OCI-LY1 (cell line): Measurements from ENCODE around the gene SYCE3.
"Not testable (repeated sequence)": the region's sequence is repeated elsewhere in the genome, so short reads cannot be mapped to it uniquely, and the experiment has no call there.

Source experiments
- H2AFZ ChIP-seq: fragments of 200-600 bp; sonication (generic), shearing (Covaris generic); 2 replicates; pipeline ENCODE4 v1.6.0; 2014; ENCODE audit warnings: antibody characterized with exemption, mild to moderate bottlenecking, low read length
- H3F3A ChIP-seq: fragments of 200-600 bp; sonication (generic), shearing (Covaris generic); 2 replicates; pipeline ENCODE4 v1.6.0; 2014; ENCODE audit warnings: mild to moderate bottlenecking, antibody characterized with exemption, low read length, moderate library complexity; ENCODE audit not compliant: insufficient read depth
- H3K27ac ChIP-seq: fragments of 200-600 bp; sonication (generic); 2 replicates; pipeline ENCODE4 v1.5.1; 2014; ENCODE audit warnings: low read length, mixed run types, mild to moderate bottlenecking, low read depth; ENCODE audit not compliant: poor library complexity, severe bottlenecking
- H3K27me3 ChIP-seq: fragments of 200-600 bp; sonication (generic); 2 replicates; pipeline ENCODE4 v1.6.0; 2014; ENCODE audit warnings: antibody characterized with exemption, mild to moderate bottlenecking, low read length, moderate library complexity; ENCODE audit not compliant: insufficient read depth
- H3K36me3 ChIP-seq: fragments of 200-600 bp; sonication (generic); 2 replicates; pipeline ENCODE4 v1.6.1; 2014; ENCODE audit warnings: mild to moderate bottlenecking, antibody characterized with exemption, low read length, moderate library complexity, mixed read lengths; ENCODE audit not compliant: insufficient read depth
- H3K4me1 ChIP-seq: fragments of 200-600 bp; sonication (generic); 2 replicates; pipeline ENCODE4 v1.5.1; 2014; ENCODE audit warnings: mild to moderate bottlenecking, low read length, moderate library complexity; ENCODE audit not compliant: insufficient read depth, severe bottlenecking
- H3K4me2 ChIP-seq: fragments of 200-600 bp; sonication (generic), shearing (Covaris generic); 2 replicates; pipeline ENCODE4 v1.6.1; 2014; ENCODE audit warnings: low read length
- H3K4me3 ChIP-seq: fragments of 200-600 bp; sonication (generic); 2 replicates; pipeline ENCODE4 v1.5.1; 2014; ENCODE audit warnings: low read length, low read depth, mild to moderate bottlenecking, mixed read lengths; ENCODE audit not compliant: poor library complexity, severe bottlenecking
- H3K79me2 ChIP-seq: fragments of 200-600 bp; shearing (Covaris generic); 2 replicates; pipeline ENCODE4 v1.6.1; 2016; ENCODE audit warnings: mixed run types, low read length, mixed read lengths; ENCODE audit not compliant: insufficient read depth
- H3K9ac ChIP-seq: fragments of 200-600 bp; sonication (generic), shearing (Covaris generic); 2 replicates; pipeline ENCODE4 v1.6.1; 2014; ENCODE audit warnings: mild to moderate bottlenecking, low read length, mixed read lengths
- H3K9me2 ChIP-seq: fragments of 200-600 bp; sonication (generic), shearing (Covaris generic); 2 replicates; pipeline ENCODE4 v1.6.1; 2014; ENCODE audit warnings: low read depth, mild to moderate bottlenecking, low read length, mixed read lengths
- H3K9me3 ChIP-seq: fragments of 200-600 bp; shearing (Covaris generic); 2 replicates; pipeline ENCODE4 v1.6.1; 2014; ENCODE audit warnings: low read length, mixed read lengths
- H4K20me1 ChIP-seq: fragments of 200-600 bp; sonication (generic), shearing (Covaris generic); 2 replicates; pipeline ENCODE4 v1.6.0; 2016; ENCODE audit warnings: mild to moderate bottlenecking, low read length; ENCODE audit not compliant: insufficient read depth
- EZH2 ChIP-seq: fragments of 200-600 bp; sonication (generic), shearing (Covaris generic); IDR thresholded peaks from 2 replicates; pipeline ENCODE4 v1.8.0; 2017; ENCODE audit warnings: borderline replicate concordance, mixed run types, mild to moderate bottlenecking, antibody characterized with exemption, low read length, moderate library complexity, mixed read lengths
- TF ChIP-seq, protein P1 (sequence below): fragments of 200-600 bp; sonication (generic), shearing (Covaris generic); IDR thresholded peaks from 2 replicates; pipeline ENCODE4 v1.5.1; 2017; ENCODE audit warnings: mild to moderate bottlenecking, antibody characterized with exemption, low read length, moderate library complexity, mixed read lengths

The SYCE3 gene

DNA sequence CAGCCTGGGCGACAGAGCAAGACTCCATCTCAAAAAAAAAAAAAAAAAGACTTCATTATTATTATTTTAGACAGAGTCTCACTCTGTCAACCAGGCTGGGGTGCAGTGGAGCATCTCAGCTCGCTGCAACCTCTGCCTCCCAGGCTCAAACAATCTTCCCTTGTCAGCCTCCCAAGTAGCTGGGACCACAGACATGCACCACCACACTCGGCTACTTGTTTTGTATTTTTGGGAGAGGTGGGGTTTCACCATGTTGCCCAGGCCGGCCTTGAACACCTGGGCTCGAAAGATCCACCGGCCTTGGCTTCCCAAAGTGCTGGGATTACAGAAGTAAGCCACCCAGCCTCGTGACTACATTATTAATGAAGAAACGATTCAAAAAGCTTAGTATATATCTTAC lies 27.6 kb downstream of the SYCE3 start:
- H3K4me2 ChIP-seq = peak overlapping the region; percentile 45; the same call in 1 of the 2 replicates
- H3K9me2 ChIP-seq = no peaks in the 10 kb centered on the region
- H3K79me2 ChIP-seq = no peaks in the 10 kb centered on the region
- H3K4me3 ChIP-seq = no peak overlapping the region
- no peaks in the 10 kb centered on the region for H3K27me3 ChIP-seq
- H4K20me1 ChIP-seq = no peaks in the 10 kb centered on the region
- H3K9ac ChIP-seq = no peak overlapping the region
- peaks cover 6% of the 10 kb centered on the region; the same call in 1 of the 2 replicates for H3F3A ChIP-seq
- H3K9me3 ChIP-seq = no peaks in the 10 kb centered on the region
- H3K36me3 ChIP-seq = no peaks in the 10 kb centered on the region
- TF ChIP-seq EZH2 = no peak
- TF ChIP-seq, protein P1, sequence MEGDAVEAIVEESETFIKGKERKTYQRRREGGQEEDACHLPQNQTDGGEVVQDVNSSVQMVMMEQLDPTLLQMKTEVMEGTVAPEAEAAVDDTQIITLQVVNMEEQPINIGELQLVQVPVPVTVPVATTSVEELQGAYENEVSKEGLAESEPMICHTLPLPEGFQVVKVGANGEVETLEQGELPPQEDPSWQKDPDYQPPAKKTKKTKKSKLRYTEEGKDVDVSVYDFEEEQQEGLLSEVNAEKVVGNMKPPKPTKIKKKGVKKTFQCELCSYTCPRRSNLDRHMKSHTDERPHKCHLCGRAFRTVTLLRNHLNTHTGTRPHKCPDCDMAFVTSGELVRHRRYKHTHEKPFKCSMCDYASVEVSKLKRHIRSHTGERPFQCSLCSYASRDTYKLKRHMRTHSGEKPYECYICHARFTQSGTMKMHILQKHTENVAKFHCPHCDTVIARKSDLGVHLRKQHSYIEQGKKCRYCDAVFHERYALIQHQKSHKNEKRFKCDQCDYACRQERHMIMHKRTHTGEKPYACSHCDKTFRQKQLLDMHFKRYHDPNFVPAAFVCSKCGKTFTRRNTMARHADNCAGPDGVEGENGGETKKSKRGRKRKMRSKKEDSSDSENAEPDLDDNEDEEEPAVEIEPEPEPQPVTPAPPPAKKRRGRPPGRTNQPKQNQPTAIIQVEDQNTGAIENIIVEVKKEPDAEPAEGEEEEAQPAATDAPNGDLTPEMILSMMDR = no peak
- peak overlapping the region; percentile 85 for H3K27ac ChIP-seq
- H3K4me1 ChIP-seq = peaks cover 64% of the 10 kb centered on the region
- H2AFZ ChIP-seq = no peak overlapping the region

DNA sequence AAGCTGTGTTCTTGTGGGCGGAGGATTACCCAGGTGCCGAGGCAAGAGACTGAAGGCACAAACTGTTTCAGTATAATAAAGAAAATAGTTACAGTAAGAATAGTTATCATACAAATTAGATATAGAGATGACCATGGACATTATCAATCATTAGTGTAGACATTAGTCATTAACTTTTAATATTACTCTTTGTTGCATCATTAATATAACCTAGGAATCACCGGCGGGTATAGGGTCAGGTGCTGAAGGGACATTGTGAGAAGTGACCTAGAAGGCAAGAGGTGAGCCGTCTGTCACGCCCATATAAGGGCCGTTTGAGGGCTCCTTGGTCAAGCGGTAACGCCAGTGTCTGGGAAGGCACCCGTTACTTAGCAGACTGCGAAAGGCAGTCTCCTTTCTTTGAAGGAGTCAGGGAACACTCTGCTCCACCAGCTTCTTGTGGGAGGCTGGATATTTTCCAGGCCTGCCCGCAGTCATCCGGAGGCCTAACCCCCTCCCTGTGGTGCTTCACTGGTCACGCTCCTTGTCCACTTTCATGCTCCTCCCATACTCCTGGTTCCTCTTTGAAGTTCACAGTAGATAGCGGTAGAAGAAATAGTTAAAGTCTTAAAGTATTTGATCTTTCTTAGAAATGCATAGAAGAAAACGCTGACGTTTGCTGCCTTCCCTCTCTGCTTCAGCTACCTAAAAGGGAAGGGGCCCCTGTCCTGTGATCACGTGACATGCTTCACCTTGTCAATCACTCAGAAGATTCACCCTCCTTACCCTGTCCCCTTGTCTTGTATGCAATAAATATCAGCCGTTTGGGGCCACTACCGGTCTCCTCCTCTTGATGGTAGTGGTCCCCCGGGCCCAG lies 28.6 kb downstream of the SYCE3 start:
- not testable (repeated sequence) for H3K79me2 ChIP-seq, H2AFZ ChIP-seq, H3K9me3 ChIP-seq, H4K20me1 ChIP-seq, H3K27me3 ChIP-seq, H3K36me3 ChIP-seq, H3F3A ChIP-seq, H3K9me2 ChIP-seq
- peaks cover 61% of the 10 kb centered on the region for H3K4me1 ChIP-seq
- H3K9ac ChIP-seq = peak overlapping the region; percentile 41; the same call in 1 of the 2 replicates
- H3K4me3 ChIP-seq = peak overlapping the region; percentile 8
- H3K4me2 ChIP-seq = peak overlapping the region; percentile 43
- peak overlapping the region; percentile 85 for H3K27ac ChIP-seq

DNA sequence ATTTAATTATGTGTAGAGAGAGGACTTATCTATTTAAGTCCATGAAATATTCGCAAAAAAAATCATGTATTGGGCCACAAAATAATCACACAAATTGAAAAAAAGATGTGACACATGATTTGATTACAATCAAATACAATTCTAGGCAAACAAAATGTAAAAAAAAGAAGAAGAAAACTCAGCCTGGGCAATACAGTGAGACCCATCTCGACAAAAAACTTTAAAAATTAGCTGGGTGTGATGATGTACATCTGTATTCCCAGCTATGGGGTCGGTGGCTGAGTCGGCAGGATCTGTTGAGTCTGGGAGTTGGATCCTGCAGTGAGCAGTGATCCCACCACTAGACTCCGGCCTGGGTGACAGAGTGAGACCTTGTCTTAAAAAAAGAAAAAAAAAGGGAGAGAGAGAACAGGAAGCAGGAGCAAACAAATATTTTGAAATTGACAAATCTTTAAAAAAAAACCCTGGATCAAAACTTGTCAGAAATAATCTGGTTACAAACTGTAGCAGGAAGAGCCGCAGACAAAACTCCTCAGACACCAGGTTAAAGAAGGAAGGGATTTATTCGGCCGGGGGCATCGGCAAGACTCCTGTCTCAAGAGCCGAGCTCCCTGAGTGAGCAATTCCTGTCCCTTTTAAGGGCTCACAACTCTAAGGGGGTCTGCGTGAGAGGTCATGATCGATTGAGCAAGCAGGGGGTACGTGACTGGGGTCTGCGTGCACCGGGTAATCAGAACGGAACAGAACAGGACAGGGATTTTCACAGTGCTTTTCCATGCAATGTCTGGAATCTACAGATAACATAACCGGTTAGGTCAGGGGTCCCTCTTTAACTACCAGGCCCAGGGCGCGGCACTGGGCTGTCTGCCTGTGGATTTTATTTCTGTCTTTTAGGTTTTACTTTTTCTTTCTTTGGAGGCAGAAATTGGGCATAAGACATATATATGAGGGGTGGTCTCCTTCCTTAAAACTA lies 29.6 kb downstream of the SYCE3 start:
- H3K4me1 ChIP-seq = peaks cover 53% of the 10 kb centered on the region

More for the DNA sequence above, 29.6 kb downstream of the SYCE3 start:
- Histone ChIP-seq H3K36me3 (no peaks in the 10 kb centered on the region), H3F3A (peaks cover 8% of the 10 kb centered on the region), H2AFZ (no peak overlapping the region), H3K9me2 (no peaks in the 10 kb centered on the region), H3K27ac (peak overlapping the region; percentile 85), H3K9ac (no peak overlapping the region), H3K79me2 (no peaks in the 10 kb centered on the region), H4K20me1 (no peaks in the 10 kb centered on the region), H3K9me3 (no peaks in the 10 kb centered on the region), H3K4me3 (no peak overlapping the region), H3K27me3 (no peaks in the 10 kb centered on the region), H3K4me2 (no peak overlapping the region)
- TF ChIP-seq, protein P1 = no peak
- no peak for TF ChIP-seq EZH2
